ENCODE data around the gene ASXL1.

ASXL1 gene

DNA sequence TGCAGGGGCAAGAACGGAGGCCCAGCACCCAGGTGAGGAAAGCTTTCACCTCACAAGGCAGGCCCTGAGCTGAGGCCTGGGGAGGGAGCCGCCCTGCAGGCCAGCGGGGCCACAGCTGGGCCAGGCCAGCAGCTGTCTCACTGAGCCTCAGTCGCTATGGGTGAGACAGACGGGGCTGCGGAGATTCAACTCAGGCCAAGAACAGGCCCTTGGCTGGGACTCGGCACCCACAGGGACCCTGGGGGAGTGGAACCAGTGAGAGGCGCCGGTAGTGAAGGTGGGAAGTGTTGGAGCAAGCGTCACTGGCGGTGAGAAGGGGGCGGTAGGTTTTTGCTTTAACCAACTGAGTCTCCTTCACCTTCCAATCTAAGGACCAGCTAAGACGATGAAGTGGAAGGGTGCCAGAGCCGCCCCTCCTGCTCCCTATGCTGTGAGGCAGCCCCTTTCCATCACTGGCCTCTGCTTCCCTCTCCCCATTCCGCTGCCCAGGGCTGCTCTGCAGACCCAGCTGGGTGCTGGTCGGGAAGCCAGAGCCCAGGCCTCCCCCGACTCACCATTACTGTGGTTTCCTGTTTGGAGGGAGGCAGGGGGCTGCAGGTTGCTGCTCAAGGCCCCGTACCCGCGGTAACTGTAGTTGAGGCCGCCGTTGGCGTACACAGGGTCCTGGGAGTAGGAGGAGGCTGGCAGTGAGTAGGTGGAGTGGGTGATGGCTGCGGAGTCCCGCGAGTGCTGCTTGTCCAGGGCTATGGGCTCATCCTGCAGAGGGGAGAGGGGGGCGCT, 93.7 kb downstream of the ASXL1 start:
- H3K27me3 Mint-ChIP-seq: no peaks in the 10 kb centered on the region
- no peak overlapping the region for H3K4me3 Mint-ChIP-seq
- DNase-seq (no peak), ATAC-seq (no peak)
- H3K27ac Mint-ChIP-seq: no peak overlapping the region
- H3K4me1 Mint-ChIP-seq: peaks cover 2% of the 10 kb centered on the region
- H3K36me3 Mint-ChIP-seq (ENCODE audit: low read depth): peaks cover 7% of the 10 kb centered on the region
- H3K9me3 Mint-ChIP-seq: no peaks in the 10 kb centered on the region

DNA sequence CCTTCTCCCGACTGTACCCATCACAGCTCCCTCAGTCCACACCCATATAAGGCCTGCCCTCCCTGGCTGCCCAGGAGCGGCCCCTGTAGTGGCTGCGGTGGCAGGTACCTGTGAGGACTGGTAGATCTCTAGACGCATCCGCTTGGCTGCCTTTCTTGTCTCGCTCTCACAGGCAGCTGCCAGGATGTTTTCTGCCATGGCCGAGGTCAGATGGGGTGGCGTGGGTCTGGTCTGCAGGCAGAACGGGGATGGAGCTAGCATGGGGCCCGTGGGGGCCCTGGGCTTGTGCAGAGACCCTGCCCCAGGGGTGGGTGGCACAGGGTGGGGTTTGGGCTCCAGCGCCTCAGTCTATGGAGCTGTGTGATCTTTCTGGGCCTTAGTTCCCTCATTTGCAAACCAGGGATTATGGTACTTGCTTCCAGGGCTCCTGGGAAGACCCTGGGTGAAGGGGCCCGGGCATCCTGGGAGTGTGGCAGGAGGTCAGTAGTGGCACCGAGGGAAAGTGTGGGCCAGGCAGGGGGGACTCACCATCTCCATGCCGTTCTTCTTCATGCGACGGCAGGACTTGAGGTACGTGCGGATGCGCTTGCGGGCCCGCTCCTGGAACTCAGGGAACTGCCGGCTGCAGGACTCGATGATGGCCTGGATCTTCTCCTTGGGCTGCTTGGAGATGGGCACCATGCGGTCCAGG, 94.8 kb downstream of the ASXL1 start:
- no peak for DNase-seq
- Mint-ChIP-seq H3K9me3 (no peaks in the 10 kb centered on the region), H3K36me3 (ENCODE audit: low read depth) (peaks cover 6% of the 10 kb centered on the region), H3K4me1 (peaks cover 2% of the 10 kb centered on the region), H3K27ac (no peak overlapping the region), H3K27me3 (no peaks in the 10 kb centered on the region), H3K4me3 (no peak overlapping the region)
- ATAC-seq: no peak

DNA sequence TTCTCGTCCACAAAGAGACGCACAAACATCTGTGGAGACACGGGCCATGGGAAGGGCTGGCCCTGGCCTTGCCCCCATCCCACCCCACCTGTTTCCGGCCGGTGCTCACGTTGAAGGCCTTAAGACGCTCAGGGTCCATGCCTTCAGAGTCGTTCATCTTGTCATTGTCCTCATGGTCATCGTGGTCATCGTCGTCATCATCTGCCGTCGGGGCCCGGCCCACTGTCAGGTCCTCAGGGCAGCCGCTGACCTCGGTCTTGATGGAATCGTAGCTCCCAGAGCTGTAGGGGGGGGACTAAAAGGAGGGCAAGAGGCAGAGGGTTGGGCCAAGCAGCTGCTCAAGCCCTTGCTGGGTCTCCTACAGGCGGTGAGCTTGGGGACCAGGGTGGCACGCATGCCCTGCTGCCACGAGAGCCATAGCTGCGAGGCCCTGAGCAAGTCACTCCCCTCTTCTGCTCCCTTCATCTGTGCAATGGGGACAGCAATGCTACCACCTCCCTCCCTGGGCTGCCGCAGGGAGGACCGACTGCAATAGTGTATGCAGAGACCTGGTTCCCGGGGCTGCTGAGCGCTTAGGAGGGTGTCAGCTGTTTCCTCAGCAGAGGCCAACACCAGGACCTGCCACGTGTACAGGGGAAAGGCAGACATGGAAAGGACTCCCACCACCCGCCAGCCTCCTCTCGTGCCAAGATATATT, 95.5 kb downstream of the ASXL1 start:
- Mint-ChIP-seq H3K27ac (peak overlapping the region; percentile 56), H3K9me3 (no peaks in the 10 kb centered on the region)

DNA sequence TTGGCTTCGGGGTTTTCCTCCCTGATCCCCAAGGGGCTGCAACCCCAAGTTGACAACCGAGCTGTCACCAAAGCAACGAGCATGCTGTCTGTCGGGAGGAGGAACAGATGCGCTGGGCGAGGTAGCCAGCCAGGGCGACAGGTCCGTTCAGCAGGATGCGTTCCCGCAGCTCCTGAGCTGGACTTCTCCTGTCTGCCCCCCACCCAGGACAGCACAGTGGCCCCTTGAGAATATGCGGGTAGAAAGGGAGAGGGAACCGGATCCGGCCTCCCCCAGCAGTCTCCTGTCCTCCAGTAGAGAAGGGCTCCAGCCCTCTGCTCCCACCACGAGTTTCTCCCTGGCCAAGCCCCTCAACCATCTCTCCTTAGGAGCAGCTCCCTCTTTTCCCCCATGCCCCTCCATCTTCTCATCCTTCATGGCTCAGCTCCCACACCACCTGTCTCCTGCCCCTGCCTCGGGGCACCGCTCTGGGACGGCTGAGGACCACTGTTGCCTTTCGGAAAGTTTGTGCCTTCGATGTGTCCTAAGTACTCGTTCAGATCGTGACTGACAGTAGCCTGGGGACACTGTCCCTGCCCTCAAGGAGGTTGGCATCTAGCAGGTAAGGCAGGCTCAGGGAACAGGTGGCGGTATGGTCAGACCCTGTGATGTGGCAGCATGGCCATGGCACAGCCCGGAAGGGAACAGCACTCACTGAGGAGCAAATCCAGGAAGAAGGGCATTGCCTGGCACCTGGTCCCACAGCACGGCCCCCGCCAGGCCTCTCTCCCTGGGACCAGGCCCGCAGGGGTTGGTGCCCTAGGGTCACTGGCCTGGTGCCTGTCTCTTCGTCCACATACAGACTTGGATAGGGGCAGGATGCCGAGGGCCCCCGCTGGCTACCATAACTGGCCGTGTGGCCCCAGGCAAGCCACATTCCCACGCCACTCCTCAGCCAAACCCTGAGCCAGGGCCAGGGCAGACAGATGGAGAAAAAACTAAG, 96.3 kb downstream of the ASXL1 start:
- Mint-ChIP-seq H3K4me1 (peaks cover 5% of the 10 kb centered on the region), H3K9me3 (no peaks in the 10 kb centered on the region), H3K27ac (peak overlapping the region; percentile 56), H3K4me3 (no peak overlapping the region), H3K27me3 (no peaks in the 10 kb centered on the region), H3K36me3 (ENCODE audit: low read depth) (peaks cover 6% of the 10 kb centered on the region)
- ATAC-seq: no peak
- no peak for DNase-seq

More for the DNA sequence above, 95.5 kb downstream of the ASXL1 start:
- Mint-ChIP-seq H3K4me1 (peaks cover 5% of the 10 kb centered on the region), H3K4me3 (no peak overlapping the region), H3K27me3 (no peaks in the 10 kb centered on the region), H3K36me3 (ENCODE audit: low read depth) (peaks cover 6% of the 10 kb centered on the region)
- no peak for ATAC-seq
- no peak for DNase-seq

DNA sequence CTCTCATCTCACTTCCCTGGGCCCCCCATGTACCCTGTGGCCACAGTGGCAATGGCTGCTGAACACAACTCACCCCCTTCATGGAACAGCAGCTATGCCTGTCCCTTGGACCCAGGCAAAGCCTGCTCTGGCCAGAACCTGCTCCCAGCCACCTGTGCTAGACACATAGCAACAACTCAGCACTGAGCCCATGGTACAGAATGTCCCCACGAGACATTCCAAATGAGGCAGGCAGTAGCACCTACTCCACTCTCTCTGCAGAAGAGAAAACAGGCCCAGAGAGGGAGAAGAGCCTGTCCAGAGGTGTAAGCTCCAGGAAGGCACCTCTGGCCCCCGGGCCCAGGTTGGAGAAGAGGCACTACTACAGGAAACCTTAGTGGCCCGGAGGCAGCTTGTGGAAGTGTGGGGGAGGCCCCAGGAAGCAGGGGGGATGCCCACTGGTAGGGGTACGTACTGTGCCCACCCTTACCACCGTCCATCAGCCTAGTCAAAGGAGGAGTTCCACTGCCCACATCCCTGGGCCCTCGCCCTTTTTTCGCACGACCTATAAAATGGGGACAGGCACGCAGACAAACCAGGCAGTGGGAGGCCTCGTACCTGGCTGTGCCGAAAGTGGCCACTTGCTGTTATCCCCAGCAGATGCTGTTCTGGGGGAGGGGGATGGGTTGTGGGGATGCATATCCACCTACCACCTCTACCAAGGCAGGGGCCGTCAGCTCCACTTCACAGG, 97.2 kb downstream of the ASXL1 start:
- no peaks in the 10 kb centered on the region for H3K9me3 Mint-ChIP-seq
- H3K4me1 Mint-ChIP-seq: peaks cover 4% of the 10 kb centered on the region
- peaks cover 6% of the 10 kb centered on the region for H3K36me3 Mint-ChIP-seq (ENCODE audit: low read depth)
- no peak overlapping the region for H3K4me3 Mint-ChIP-seq
- DNase-seq: no peak
- H3K27ac Mint-ChIP-seq: no peak overlapping the region
- no peaks in the 10 kb centered on the region for H3K27me3 Mint-ChIP-seq
- no peak for ATAC-seq

DNA sequence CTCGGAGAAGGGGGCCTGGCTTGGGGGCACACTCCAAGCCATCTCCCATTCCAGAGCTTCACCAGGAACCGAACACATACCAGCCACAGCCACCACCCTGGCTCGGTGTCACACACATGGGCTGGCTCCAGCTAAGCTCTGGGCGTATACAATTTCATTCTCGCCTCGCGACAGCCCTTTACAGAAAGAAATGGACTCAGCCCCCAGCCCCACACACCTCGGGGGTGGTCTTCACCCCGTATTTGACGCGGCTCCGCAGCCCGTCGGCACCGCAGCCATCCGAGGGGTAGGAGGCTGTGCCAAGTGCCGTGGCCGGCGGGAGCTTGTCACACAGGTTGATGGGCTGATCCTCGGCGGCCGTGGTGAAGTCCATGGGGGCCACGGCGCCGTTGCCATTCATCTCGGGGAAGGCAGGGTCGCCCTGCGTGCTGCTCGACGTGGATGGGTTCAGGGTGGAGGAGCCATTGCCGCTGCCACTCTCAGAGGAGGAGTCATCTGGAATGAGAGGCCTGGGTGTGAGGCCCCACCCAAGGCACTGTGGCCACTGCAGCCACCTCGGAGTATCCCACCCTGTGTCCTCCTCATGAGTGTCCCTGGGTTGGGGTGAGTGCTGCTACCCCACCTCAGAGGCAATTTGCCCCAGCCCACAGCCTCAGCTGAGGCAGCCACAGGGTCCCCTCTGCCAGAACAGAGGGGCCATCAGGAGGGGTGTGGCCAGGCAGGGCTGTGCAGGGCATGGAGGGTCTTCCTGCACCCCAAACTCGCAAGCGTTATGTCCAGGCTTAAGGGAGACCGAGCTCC, 98.0 kb downstream of the ASXL1 start:
- H3K27ac Mint-ChIP-seq: no peak overlapping the region
- peaks cover 6% of the 10 kb centered on the region for H3K36me3 Mint-ChIP-seq (ENCODE audit: low read depth)
- DNase-seq (no peak), ATAC-seq (no peak)
- H3K4me3 Mint-ChIP-seq: no peak overlapping the region
- H3K27me3 Mint-ChIP-seq: no peaks in the 10 kb centered on the region
- no peaks in the 10 kb centered on the region for H3K9me3 Mint-ChIP-seq
- H3K4me1 Mint-ChIP-seq: peaks cover 4% of the 10 kb centered on the region

DNA sequence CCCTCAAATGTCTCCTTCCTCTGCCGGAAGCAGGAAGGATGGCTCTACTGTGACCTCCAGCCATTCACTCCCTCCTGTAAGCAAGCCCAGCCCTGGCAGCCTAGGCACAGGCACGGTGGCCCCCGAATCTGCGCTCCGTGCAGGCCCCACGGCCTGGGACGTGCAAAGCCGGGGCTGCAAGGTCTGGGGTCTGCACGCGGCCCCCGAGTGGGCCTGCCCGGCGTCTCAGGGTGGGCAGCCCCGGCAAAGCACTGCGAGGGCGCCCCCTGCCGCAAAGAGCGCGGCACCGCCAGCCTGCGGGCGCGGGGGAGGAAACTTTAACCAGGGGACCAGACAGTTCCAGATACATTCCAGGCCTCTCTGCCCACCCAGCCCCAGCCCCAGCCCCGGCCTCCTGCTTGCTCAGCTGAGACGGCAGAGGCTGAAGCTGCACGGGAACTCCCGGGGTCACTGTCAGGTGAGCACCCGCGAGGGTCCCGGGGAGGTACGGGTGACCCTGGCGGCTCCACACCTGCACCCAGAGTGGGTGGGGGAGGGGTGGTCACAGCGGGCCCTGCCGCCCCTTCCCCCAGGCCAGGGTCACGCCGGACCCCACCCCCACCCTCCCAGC, 98.8 kb downstream of the ASXL1 start:
- Mint-ChIP-seq H3K36me3 (ENCODE audit: low read depth) (peaks cover 6% of the 10 kb centered on the region), H3K27ac (no peak overlapping the region), H3K4me3 (no peak overlapping the region), H3K9me3 (no peaks in the 10 kb centered on the region), H3K4me1 (peaks cover 4% of the 10 kb centered on the region), H3K27me3 (no peaks in the 10 kb centered on the region)
- ATAC-seq: no peak
- peak; percentile 56 for DNase-seq

DNA sequence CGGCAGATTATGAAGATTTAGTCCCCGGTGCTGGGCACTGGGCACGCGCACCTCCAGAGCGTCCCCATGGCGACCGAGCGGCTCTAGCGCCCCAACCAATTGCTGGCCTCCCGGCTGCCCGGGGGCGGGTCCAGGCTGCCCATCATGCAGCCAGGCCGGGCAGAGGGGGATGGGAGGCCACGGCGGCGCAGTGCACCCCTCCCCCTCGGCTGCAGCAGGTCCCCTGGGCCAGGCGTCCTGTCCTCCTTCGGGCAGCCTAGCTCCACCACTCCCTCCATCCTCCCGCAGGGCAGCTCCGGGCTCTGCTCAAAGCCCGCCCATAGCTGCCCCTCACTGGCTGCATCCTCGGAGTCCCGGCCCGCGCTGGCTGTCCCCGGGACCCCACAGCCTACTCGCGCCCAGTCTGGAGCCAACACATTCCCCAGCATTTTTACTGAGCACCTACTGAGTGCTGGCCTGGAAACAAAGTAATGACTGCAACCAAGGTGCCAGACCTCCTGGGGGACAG, 99.4 kb downstream of the ASXL1 start:
- DNase-seq (no peak), ATAC-seq (no peak)
- Mint-ChIP-seq H3K4me3 (no peak overlapping the region), H3K27ac (no peak overlapping the region), H3K4me1 (peaks cover 4% of the 10 kb centered on the region), H3K36me3 (ENCODE audit: low read depth) (peaks cover 5% of the 10 kb centered on the region), H3K9me3 (no peaks in the 10 kb centered on the region), H3K27me3 (no peaks in the 10 kb centered on the region)

DNA sequence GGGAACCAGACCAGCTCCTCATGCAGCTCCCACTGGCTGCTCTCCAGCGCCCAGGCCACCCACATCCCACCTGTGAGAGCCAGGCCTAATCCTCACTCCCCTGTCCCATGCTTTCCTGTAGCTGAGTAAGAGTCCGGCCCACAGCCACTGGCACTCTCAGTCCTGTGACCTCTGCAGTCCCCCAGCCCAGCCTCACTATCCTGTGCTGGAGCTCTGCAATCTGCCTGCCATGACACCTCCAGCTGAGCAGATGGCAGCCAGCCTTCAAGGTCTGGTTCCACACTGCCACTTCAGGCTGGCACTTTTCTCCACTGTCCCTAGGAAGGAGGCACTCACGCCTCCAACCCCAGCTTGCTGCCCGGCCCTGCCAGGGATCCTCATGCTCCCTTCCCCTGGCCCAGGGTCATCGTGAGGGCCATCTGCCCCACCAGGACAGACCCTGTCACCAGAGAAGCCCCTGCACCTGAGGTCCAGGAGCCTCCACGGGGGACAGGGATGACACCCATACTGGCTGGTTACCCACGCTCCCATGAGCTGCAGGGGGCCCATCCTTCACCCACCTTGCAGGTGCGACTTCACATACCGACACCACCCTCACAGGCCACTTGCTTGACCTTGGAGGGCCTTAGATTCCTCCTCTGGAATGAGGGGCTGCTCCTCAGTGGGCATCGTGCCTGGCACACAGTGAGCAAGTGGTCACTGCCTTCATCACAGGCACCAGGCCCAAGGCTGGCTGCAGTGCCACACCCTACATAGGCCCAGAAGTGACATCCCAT, 100.1 kb downstream of the ASXL1 start:
- H3K9me3 Mint-ChIP-seq: no peaks in the 10 kb centered on the region
- no peaks in the 10 kb centered on the region for H3K27me3 Mint-ChIP-seq
- no peak for DNase-seq
- H3K4me1 Mint-ChIP-seq: peaks cover 4% of the 10 kb centered on the region
- no peak overlapping the region for H3K27ac Mint-ChIP-seq
- no peaks in the 10 kb centered on the region for H3K36me3 Mint-ChIP-seq (ENCODE audit: low read depth)
- ATAC-seq: no peak
- H3K4me3 Mint-ChIP-seq: no peak overlapping the region

DNA sequence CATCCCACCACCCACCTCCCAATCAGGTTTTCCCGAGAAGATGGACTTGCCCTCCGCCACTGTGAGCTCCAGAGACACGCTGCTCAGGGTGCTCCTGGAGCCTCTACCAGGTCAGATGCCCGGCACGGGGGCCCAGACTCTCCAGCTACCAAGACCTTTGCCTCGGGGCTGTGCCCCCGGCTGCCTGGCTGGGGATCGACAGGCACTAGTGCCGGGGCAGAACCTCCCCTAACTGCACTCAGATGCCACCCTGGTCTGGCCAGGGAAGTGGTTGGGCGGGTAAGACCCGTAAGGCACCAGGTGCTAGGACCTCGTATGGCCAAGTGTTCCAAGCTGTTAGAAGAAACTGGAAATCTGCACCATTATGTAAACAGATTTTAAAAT, 100.7 kb downstream of the ASXL1 start:
- Mint-ChIP-seq H3K4me3 (no peak overlapping the region), H3K27me3 (no peaks in the 10 kb centered on the region), H3K27ac (no peak overlapping the region), H3K36me3 (ENCODE audit: low read depth) (no peaks in the 10 kb centered on the region), H3K9me3 (no peaks in the 10 kb centered on the region), H3K4me1 (peaks cover 4% of the 10 kb centered on the region)
- ATAC-seq (no peak), DNase-seq (no peak)

DNA sequence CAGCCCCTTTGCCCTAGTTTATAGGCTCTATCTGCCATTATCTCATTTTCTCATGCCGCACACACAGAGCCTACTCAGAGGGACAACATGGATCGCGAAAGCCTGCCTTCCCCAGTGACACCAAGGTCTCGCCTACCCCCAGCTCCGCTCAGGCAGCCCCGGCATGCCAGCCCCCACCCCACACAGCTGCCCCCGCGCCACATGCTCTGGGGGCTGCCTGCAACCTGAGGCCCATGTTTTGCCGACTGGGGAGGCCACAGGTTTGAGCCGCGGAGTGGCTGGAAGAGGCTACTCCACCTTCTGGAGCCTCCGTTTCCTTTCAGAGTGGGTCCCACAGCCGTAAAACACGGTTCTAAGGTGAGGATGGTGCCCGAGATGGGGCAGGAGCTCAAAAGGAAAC, 102.1 kb downstream of the ASXL1 start:
- Mint-ChIP-seq H3K4me1 (peaks cover 4% of the 10 kb centered on the region), H3K27ac (no peak overlapping the region), H3K4me3 (no peak overlapping the region), H3K9me3 (no peaks in the 10 kb centered on the region), H3K27me3 (no peaks in the 10 kb centered on the region), H3K36me3 (ENCODE audit: low read depth) (no peaks in the 10 kb centered on the region)
- DNase-seq (no peak), ATAC-seq (no peak)

DNA sequence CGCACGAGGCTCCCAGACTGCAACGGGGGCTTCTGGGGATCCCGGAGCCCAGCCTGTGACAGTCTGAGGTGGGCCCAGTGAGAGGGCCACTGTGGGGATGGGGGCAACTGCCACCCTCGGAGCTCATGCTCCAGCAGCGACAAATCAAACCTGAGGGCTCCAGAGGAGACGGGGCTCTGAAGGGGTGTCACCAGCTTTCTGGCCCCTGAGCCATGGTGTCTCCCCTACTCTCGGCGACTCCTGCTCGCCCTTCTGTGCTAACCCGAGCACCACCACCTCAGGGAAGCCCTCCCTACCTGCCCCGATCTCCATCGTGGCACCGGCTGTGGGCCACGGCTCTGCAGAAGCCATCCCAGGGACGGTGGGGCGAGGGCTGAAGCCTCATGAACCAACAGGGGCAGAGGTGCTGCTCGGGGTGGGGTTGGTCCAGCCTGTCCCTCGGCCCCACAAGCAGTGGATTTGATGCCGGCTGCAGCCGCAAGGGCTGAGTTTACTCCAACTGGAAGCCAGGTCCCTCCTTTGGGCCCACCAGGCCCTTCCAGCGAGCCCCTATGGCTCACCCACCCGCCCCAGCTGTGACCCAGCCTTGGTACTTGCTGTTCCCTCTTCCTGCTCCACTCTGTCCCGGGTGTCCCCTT, 102.7 kb downstream of the ASXL1 start:
- H3K4me1 Mint-ChIP-seq: peaks cover 4% of the 10 kb centered on the region

More for the DNA sequence above, 102.7 kb downstream of the ASXL1 start:
- H3K27ac Mint-ChIP-seq: no peak overlapping the region
- no peaks in the 10 kb centered on the region for H3K27me3 Mint-ChIP-seq
- H3K9me3 Mint-ChIP-seq: no peaks in the 10 kb centered on the region
- ATAC-seq: no peak
- no peaks in the 10 kb centered on the region for H3K36me3 Mint-ChIP-seq (ENCODE audit: low read depth)
- H3K4me3 Mint-ChIP-seq: no peak overlapping the region
- no peak for DNase-seq

Data from activated naive CD8-positive, alpha-beta T cell treated with anti-CD3 and anti-CD28 coated beads, Interleukin-2, amount 50 U/mL, for 24 hours (primary cell).